Inferior parietal cortex (tissue), 1 donor: ENCODE measurements around the gene AURKB.
"Not testable (repeated sequence)": the region's sequence is repeated elsewhere in the genome, so short reads cannot be mapped to it uniquely, and the experiment has no call there.

Source experiments
- DNase-seq: peaks from one replicate; pipeline ENCODE4 v3.0.0-alpha.2; 2016; ENCODE audit errors: extremely low spot score

AURKB gene

DNA sequence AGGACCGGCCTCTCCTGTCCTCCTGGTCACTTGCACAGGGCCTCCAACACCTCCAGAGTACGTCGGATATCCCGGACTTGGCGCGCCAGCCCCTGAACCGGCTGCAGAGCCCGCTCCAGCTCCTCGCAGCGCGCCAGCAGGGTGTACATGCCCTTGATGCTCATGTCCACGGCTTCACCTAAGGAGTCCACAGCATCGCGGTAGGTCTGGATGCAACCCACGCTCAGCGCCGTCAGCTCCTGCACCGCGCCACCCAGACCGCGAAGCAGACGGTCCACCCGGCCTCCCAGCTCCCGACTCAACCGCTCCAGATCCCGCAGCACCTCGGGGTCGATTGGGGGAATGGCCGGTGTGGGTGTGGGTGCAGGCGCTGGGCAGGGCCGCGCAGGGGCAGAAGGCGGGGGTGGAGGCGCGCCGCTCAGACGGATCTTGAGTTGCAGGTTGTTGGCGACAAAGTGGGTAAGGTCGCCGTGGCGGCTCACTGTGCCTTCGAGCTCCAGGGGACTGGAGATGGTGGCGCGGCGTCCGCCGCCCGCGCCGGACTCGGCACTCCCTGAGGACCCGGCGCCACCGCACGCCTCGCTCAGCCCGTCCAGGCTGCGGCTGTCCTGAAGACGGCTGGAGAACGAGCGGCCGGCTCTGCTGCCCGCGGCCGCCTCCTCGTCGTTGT lies 21.2 kb downstream of the AURKB start:
- DNase-seq, result no peak

DNA sequence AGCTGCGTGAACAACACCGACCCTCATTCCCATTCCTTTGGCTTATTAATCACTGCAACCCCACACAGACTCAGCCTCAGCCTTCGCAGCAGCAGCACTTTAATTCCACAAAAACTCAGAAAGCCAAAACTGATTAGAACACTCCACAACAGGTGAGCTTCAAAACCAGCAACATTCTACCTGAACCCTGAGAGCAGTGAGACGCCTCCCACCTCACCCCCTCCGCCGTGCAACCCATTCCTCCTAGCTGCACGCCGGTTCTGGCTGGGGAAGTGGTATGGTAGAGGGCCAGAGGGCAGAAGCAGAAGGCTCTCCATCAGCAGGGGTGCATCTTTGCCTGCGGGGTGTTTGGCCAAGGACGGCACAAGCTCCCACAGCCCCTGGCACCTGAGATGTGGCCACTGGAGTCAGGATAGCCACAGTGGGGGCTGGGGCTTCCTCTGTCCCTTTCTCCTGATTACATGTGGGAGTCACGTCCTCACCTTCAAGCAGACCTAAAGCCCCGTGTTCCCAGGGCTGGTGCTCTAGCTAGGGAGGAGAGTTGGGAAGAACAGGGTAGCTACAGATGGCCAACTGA lies 22.0 kb downstream of the AURKB start:
- peak; percentile 10 for DNase-seq

DNA sequence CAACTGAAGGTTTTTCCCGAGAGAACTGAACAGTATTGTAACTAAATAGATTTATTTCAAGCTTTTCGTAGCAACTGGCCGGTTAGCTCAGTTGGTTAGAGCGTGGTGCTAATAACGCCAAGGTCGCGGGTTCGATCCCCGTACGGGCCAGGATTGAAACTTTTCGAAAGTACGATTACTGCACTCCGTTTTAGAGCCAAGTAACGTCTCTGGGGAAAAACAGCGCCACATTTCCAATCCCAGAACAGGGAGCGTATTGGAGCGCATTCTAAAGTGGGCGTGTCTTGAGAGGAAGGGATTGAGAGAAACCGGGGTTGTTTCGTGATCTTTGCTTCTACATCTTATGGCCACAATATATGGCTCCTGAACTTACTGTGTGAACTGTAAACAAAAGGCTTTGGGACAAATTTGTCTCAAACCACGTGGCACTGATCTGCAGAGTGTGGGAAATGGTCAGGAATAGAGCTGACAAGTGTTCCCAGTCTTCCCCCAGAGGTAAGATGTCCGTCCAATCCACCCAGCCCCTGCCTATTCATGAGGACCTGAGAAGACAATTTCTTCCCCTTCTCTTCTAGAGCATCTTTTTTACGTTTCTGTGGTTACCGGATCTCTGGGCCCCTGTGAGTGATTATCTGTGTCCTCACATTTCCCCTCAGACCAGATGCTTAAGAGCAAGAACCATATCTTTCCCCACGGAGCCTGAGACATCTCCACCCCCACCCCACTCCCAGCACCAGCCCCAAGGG lies 22.7 kb downstream of the AURKB start:
- DNase-seq, result peak; percentile 96

DNA sequence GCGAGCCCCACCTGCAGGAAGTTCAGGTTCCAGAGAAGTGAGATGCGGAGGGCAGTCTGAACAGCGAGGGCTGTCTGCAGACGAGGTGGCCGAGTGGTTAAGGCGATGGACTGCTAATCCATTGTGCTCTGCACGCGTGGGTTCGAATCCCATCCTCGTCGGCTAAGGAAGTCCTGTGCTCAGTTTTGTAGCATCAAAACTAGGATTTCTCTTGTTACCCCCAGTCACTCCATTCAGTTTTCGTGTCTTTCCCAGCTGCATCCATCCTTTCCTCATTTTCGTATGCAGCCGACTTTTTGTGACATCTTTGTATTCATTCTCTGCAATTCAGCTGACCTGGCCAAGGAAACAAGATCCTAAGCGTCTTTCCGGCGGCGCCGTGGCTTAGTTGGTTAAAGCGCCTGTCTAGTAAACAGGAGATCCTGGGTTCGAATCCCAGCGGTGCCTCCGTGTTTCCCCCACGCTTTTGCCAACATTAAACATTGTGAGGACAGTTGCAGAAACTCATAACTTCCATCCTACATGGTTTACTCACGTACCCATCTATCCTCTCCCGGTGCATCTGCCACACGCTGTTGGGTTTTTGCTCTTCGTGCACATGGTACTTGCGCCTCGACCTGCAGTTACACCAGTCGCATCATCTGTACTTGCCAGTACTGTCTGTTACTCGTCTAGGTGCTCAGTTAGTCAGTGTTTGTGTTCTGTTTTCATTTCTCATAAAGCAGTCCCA lies 23.4 kb downstream of the AURKB start:
- DNase-seq, result peak; percentile 91

DNA sequence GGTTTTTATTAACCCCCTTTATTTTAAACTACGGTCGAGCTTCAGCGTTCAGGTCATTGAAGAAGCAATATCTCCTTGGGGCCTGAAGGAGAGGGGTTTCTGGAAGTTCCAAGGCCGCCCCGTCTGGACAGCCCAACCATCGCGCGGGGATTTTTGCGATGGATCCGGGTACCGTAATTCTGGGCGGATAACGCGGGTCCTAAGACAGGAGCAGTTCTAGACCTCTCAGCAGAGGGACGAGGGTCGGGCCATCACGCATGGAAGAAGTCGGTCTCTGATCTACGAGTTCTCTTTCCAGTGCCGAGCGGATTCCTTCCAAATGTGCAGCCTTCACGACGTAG lies 24.0 kb downstream of the AURKB start:
- DNase-seq, result no peak

DNA sequence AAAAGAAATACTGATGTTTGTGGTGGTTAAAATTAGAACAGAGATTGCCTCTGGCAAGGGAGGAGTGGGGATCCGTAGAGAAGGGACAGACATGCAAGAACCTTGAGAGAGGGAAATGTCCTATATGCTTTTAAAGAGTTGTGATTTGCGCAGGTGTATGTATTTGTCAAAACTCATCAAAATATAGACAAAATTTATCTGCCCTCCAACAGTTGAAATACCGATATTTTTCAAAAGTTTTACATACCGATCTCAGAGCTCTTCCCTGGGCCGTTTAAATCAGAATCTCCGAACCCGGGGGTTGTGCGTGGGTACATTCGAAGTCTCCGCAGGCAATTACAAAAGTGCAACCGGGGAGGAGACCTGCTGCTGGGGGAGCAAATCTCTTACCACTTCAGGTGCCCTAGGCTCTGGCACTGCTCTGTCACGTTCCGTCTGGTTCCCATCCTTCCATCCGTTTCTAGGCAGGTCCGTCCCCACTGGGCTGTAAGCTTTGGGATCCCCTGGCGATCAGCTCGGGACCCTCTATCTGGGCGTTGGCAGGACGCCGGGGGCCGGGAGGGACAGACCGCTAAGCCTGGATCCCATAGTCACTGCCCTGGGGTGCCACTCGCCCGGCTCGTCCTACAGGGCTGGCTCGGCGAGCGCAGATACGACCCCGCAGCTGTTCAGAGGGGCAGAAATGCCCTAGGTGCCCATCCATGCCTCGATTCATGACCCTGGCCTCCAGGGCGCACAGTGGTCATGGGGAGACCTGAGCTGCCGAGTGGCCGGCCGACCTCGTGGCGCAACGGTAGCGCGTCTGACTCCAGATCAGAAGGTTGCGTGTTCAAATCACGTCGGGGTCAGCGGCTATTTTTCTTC lies 24.6 kb downstream of the AURKB start:
- DNase-seq, result peak; percentile 81

DNA sequence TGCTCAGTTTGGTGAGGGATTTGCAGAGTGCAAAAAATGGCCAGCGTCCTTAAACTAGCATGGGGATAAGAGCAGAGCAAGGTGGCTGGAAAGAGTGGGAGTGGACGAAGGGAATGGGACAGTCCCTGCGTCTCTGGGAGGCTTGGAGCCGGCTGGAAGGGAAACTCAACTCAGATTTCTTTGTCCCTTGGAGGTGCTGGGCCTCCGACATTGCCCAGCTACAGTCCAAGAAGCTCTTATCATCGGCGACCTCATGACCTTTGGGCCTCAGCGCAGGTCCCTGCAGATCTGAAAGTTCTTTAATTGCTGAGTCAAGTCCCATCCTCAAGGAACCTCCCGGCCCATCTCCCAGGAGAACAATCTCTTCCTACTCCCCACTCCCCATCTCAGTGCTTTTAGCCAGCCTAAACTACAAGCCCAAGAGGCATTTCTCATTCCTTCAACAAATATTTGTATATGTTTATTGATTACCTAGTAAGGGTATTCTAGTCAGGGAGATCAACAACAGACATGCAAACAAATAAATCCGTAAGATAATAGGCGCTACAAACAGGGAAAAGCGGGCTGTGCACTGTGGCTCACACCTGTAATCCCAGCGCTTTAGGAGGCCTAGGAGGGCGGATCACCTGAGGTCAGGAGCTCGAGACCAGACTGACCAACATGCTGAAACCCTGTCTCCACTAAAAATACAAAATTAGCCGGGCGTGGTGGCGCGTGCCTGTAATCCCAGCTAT lies 33.2 kb downstream of the AURKB start:
- no peak for DNase-seq

DNA sequence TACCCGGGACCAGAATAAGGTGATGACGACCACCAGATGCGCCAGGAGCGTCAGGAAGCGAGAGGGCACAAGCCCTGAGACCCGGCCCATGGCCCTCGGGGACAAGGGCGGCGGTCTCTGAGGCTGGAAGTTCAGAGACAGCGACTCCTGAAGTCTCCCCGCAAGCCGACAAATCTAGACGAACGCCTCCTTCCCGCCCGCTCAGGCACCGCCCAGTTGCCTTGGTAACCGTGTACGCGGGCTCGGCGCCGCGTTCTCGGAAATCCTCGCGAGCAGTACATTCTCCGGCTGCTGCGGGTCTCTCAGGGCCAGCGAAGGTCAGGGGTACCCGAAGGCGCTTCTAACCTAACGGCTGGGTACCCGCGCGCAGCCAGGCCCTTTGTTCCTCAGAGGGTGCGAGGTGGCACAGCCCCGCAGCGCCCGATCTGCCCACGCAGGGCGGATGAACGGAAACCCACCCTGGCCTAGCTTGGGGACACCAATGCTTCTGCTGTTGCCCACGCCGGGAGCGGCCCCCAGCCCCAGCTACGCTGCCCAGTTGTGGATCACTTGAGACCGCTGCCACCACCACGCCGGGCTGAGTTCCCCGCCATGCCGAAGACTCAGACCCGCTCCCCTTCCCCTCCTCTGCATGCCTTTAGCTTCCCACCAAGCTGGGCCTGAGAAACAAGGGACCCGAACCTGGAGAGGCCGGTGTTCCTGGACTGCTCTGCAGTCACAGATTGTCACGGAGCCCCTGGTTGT lies 34.0 kb downstream of the AURKB start, which contains the start of gene TMEM107:
Gene TMEM107, minus strand, starts transcription at position 184 of the 744 bp plus-strand sequence. Its CDS starts 94 bp downstream, at position 90.
- peak; percentile 79 for DNase-seq

DNA sequence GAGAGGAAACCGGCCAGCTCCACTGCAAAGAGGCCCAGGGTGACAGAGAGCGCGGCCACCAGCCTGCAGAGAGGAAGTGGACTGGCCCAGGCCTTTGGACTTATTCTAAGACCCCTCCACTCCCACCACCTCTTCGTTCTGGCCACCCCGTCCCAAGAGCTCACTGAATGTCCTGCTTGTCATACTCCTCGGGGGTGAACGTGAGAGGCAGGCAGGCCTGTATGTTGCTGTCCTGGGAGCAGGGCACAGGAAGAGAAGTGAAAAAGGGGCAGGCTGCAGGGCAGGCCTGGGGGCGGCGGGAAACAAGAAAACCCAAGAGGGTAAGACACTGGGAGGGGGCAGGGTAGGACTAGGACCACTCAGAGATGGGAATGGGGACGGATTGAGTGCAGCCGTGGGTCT lies 34.6 kb downstream of the AURKB start:
- DNase-seq, result no peak

DNA sequence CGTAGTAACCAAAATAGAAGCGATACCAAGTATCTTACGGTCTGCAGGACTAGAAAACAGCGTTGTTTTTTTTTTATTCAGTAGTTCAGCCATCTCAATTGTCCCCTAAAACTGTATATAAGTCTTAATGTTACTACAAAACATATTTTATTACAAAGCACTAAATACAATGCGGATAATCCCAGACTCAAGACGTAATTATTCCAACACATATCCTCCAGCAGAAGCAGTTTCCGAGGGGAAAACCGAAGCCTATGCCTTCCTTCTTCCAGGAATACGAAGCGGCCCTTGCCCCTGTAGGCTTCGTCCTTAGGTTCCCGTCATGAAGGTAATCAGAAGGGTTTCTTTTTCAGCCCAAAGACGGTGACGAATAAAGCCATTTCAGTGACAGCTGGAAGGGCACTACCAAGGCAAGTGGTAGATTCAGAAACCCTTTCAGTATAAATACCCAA lies 36.5 kb downstream of the AURKB start:
- no peak for DNase-seq

DNA sequence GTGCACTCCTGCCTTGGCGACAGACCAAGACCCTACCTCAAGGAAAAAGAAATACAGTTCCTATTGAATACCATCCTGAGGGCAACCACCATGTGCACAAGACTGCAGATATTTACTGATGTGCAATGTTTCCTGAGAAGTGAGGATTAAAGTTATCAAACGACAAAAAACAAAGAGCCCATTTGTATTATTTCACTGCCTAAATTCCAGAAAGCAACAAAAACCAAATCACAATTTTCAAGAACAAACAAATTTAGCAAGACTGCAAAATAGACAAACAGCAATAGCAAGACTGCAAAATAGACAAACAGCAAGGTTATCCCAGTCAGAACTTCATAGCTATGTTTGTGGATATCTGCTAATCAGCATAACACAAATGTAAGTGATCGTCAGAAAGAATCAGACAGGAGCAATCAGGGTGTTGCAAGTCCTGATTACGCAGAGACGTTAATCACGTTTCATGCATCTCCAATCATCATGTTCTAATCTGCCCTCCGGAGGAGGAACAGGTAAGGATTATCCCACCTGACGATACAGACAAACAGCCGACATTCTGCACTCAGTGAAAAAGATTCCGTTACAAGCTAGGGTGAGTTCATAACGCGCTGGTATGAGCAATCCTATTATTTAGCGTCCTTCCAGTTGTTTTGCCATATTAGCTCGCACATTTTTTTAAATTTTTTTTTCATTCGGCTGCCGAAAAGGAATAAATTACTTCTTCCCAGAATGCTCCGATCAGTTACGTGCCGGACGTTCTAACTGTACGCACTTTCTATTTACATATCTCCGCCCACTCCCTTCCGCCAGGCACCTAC lies 37.1 kb downstream of the AURKB start:
- DNase-seq, result peak; percentile 95

DNA sequence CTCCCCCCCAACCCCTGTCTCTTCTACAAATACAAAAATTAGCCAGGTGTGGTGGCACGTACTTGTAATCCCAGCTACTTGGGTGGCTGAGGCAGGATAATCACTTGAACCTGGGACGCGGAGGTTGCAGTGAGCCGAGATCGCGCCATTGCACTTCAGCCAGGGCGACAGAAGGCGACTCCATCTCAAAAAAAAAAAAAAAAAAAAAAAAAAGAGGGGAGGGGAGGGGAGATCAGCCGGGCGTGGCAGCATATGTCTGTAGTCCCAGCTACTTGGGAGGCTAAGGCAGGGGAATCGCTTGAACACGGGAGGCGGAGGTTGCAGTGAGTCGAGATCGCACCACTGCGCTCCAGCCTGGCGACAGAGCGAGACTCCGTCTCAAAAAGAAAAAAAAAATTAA lies 40.2 kb downstream of the AURKB start:
- not testable (repeated sequence) for DNase-seq

DNA sequence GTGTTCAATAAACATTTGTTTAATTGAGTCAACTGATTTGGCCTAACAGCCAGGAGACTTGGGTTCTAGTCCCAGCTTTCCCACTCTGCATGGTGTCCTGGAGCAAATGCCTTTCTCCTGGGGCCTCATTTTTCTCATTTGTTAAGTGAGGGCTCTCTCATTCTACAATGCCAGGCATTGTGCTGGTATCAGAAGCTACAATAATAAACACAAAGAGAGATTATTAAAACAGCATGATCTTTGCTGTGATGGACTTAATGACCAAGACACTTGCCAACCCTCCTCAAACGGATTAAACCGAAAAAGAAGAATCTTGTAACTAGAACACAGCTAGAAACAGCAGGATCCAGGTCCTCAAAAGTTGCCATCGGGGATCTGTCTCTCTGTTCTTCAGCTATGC lies 42.8 kb downstream of the AURKB start:
- DNase-seq, result no peak

DNA sequence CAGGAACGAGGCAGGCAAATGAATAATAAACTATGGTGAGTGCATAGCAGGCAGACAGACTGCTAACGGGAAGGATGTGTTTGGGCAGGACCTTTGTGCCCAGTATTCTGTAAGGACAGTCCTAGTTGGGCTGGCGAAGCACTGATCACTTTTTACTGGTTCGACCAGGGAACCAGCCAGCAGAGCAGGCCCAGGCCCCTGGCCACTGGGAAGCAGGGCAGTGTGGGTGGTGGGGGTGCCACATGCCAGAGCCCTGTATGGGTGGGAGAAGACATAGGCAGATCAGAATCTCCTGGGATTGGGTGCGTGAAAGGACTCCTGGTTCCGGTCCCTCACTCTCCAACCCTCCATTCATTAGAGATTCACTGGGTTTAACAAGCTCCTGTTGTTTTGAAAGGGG lies 43.6 kb downstream of the AURKB start:
- no peak for DNase-seq

DNA sequence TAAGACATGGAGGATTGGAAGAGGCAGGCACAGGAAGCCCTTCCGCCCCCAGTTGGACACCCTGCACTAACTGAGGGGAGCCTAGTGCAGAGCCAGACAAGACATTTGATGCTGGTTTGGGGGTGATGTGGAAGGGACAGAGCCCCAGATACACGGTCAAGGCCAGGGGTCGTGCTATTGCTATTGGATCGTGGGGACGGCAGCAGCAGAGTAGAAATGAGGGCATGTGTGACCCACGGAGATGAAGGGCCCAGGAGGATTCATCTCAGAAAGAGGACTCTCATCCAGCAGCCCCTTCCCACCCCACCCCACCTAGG lies 45.6 kb downstream of the AURKB start:
- no peak for DNase-seq

DNA sequence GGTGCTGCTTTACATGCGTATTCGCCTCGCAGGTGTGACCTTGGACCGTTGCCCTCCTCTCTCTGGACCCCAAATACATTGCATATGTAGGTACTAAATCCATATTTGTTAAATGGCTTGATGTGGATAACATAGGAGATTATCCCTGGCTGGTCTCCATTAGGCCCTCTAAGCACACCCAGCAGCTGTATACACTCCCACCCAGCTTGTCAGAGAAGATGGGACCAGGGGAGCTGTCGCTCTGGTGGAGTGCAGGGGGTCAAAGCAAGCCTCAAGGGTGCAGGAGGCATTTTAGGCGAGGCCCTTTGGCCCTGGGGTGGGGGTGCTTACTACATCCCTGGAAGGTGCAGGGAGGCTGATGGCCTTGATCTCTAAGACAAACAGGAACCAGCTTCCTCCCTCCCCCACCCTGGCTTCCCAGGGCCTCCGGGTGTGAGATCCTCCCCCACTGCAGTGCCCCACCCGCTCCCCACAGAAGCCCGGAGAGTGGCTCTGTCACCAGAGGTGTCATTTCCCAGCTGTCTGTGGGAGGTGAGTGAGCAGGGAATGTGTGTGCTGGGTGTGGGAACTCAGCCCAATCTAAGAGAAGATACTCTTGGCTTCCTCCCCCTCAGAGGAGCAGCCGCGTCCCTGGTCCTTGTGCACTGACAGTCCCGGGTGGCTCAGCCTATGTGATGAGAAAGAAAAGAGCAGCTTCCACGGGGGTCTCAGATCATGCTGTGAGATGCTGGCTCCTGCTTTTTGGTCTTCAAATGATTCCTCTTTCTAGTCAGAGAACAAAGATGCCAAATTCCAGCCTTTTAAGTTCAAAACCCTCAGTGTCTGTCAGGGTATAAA lies 46.2 kb downstream of the AURKB start:
- DNase-seq, result peak; percentile 67

DNA sequence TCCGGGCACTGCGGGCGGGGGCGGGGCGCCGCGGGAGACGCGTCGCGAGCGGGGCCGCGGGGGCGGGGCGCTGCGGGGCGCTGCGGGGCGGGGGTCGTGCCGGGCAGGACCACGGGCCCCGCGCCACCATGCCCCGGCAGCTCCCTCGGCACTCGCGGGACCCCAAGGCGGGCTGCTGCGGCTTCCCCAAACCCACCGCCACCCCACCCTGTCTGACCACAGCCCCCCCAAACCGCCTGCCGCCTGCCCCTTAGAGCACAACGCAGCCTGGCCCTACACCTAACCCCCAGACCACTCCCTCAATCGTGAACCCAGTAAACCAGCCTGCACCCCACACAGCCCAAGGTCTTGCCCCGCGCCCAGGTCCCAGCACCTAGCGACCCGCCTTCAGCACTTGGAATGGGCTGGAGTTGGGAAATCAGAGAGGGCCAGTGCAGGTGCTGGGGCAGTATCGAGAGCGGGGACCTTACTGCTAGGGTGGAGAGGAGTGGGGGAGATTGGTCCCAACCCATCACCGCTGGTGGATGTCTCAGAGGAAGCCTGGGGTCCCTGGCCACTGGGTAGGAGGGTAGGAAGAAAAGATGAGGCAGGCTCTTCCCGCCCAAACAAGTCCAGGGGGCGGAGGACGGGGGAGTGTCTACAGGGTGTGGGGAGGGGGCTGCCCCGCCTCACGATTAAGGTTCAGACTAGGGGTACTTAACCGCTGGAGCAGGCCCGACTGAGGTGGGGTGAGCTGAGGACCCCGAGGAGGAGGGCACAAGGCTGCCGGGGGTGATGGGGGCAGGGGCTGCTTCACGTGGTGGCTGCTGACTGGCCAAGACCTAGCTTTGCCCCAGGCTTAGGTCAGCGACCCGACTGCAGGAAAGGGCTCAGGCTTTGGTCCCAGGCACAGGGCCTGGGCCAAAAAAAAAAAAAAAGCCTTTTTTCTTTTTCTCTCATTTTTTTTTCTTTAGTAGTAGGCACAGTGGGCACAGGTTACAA lies 47.1 kb downstream of the AURKB start:
- no peak for DNase-seq
